ENCODE results near the gene KIN.
"Not testable (repeated sequence)": the region's sequence is repeated elsewhere in the genome, so short reads cannot be mapped to it uniquely, and the experiment has no call there.

The KIN gene

GRCh38 chr10:7748637-7749036 lies 39.2 kb downstream of the KIN start:
- H3K4me1 ChIP-seq (ENCODE audit: control insufficient read depth, insufficient read depth, low read length, poor library complexity, severe bottlenecking); H3K4me3 ChIP-seq (ENCODE audit: insufficient read depth, low read depth, low read length, poor library complexity, severe bottlenecking); H3K27ac ChIP-seq (ENCODE audit: insufficient read depth, low read length, poor library complexity, severe bottlenecking); DNase-seq; H3K9me3 ChIP-seq (ENCODE audit: control insufficient read depth, low read length); H3K27me3 ChIP-seq (replicated peaks; ENCODE audit: control insufficient read depth, insufficient read depth, low read length, poor library complexity, severe bottlenecking): not testable (repeated sequence)
- H3K36me3 ChIP-seq (ENCODE audit: control insufficient read depth, insufficient read depth, low read length): peaks cover 14% of the 10 kb centered on the region

DNA sequence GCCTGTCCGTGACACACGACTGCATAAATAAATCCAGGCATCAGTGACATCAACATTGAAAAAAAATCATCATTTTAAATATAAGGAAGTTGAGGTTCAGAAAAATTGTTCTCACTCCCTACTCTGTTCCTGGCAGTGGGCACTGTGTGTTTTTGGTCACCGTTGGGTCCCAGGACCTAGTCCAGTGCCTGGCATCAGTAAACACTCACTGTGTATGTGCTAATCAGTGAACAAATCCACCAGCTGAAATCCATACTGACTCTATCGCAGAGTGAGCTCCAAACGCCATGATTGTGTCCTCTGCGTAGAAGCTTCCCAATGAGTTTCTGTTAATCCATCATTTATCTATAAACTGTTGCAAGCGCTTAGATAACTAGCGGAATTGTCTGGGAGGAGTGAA lies 43.5 kb downstream of the KIN start:
- H3K36me3 ChIP-seq (ENCODE audit: control insufficient read depth, insufficient read depth, low read length): no peaks in the 10 kb centered on the region
- H3K4me3 ChIP-seq (ENCODE audit: insufficient read depth, low read depth, low read length, poor library complexity, severe bottlenecking): no peak overlapping the region
- no peaks in the 10 kb centered on the region for H3K4me1 ChIP-seq (ENCODE audit: control insufficient read depth, insufficient read depth, low read length, poor library complexity, severe bottlenecking)
- no peak overlapping the region for H3K27ac ChIP-seq (ENCODE audit: insufficient read depth, low read length, poor library complexity, severe bottlenecking)
- no peaks in the 10 kb centered on the region for H3K27me3 ChIP-seq (replicated peaks; ENCODE audit: control insufficient read depth, insufficient read depth, low read length, poor library complexity, severe bottlenecking)
- no peaks in the 10 kb centered on the region for H3K9me3 ChIP-seq (ENCODE audit: control insufficient read depth, low read length)
- DNase-seq: no peak

DNA sequence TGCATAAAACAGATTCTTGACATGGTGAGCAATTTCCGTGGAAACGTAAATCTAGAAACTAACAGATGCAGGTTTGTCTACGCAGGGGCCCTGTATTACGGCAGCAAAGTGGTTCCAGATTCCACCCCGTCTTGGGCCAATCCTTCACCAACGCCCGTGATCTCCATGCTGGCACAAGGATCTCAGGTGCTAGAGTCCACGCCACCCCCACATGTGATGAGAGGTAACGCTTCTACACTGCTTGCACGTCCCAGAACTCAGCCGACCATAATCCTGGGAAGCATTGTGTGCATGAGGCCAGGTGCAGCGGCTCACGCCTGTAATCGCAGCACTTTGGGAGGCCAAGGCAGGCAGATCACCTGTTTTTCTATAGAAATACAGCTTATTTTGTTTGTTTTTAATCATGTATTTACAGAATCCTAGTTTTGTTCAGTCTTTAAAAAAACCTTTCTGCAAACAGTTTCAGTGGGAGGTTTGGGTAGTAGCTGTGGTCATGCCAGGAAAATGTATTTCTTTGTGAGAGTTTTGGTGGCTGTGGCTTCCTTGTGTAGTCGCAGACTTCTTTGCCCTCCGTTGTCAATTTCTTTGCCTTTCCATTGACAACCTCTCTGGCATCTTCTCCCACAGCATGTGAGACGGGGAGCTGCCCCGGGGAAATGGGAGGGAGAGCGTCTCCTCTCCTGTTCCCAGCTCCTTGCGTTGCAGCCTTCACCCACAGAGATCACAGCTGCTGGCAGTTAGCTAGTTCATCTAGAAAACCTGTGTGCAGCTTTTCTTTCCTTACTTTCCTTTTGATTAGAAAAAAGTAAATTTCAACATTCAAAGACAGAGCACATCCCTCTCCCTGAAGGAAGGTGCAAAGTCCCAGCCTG lies 49.0 kb downstream of the KIN start:
- H3K4me3 ChIP-seq (ENCODE audit: insufficient read depth, low read depth, low read length, poor library complexity, severe bottlenecking): no peak overlapping the region

DNA sequence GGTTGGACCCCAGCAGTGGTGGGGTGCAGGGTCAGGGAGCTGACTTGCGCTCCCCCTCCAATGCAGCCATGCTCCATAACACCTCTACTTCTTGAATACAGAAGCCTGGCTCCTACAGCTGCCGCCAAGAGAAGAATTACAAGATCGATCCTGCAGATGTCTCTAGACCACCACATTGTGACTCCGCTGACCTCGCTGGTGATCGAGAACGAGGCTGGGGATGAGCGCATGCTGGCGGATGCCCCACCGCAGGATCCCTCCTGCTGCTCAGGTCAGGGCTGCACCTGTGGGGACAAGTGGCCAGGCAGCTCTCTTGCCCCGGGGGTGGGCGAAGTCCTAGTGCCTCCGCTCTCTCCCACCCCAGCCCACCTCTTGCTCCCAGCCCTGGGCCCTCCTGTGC lies 53.0 kb downstream of the KIN start:
- no peaks in the 10 kb centered on the region for H3K27me3 ChIP-seq (replicated peaks; ENCODE audit: control insufficient read depth, insufficient read depth, low read length, poor library complexity, severe bottlenecking)
- no peak overlapping the region for H3K4me3 ChIP-seq (ENCODE audit: insufficient read depth, low read depth, low read length, poor library complexity, severe bottlenecking)
- no peaks in the 10 kb centered on the region for H3K9me3 ChIP-seq (ENCODE audit: control insufficient read depth, low read length)

More for the DNA sequence above, 49.0 kb downstream of the KIN start:
- no peaks in the 10 kb centered on the region for H3K4me1 ChIP-seq (ENCODE audit: control insufficient read depth, insufficient read depth, low read length, poor library complexity, severe bottlenecking)
- H3K9me3 ChIP-seq (ENCODE audit: control insufficient read depth, low read length): no peaks in the 10 kb centered on the region
- no peak overlapping the region for H3K27ac ChIP-seq (ENCODE audit: insufficient read depth, low read length, poor library complexity, severe bottlenecking)
- no peaks in the 10 kb centered on the region for H3K36me3 ChIP-seq (ENCODE audit: control insufficient read depth, insufficient read depth, low read length)
- no peaks in the 10 kb centered on the region for H3K27me3 ChIP-seq (replicated peaks; ENCODE audit: control insufficient read depth, insufficient read depth, low read length, poor library complexity, severe bottlenecking)
- DNase-seq: no peak

DNA sequence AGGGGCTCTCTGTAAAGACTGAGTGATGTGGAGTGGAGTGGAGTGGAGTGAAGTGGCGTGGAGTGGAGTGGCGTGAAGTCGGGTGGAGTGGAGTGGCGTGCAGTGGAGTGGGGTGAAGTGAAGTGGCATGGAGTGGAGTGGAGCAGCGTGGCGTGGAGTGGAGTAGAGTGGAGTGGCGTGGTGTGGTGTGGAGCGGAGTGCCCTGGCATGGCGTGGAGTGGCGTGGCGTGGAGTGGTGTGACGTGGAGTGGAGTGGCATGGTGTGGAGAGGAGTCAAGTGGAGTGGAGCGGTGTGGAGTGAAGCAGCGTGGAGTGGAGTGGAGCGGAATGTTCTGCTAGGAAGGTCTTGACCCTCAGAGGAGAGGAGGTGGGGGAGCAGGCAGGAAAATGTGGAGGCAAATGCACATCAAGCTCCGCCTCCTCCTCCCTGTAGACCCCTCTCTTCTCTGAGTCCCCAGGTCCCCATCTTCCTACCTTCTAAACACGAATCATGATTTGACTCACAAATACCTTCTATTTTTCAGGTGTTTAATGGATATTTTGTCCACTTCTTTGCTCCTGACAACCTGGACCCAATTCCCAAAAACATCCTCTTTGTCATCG lies 64.8 kb downstream of the KIN start:
- DNase-seq: no peak
- Histone ChIP-seq H3K27ac (ENCODE audit: insufficient read depth, low read length, poor library complexity, severe bottlenecking) (no peak overlapping the region), H3K4me1 (ENCODE audit: control insufficient read depth, insufficient read depth, low read length, poor library complexity, severe bottlenecking) (no peaks in the 10 kb centered on the region), H3K36me3 (ENCODE audit: control insufficient read depth, insufficient read depth, low read length) (no peaks in the 10 kb centered on the region), H3K9me3 (ENCODE audit: control insufficient read depth, low read length) (no peaks in the 10 kb centered on the region), H3K27me3 (replicated peaks; ENCODE audit: control insufficient read depth, insufficient read depth, low read length, poor library complexity, severe bottlenecking) (no peaks in the 10 kb centered on the region), H3K4me3 (ENCODE audit: insufficient read depth, low read depth, low read length, poor library complexity, severe bottlenecking) (no peak overlapping the region)

More for the DNA sequence above, 53.0 kb downstream of the KIN start:
- no peak for DNase-seq
- H3K36me3 ChIP-seq (ENCODE audit: control insufficient read depth, insufficient read depth, low read length): no peaks in the 10 kb centered on the region
- no peaks in the 10 kb centered on the region for H3K4me1 ChIP-seq (ENCODE audit: control insufficient read depth, insufficient read depth, low read length, poor library complexity, severe bottlenecking)
- H3K27ac ChIP-seq (ENCODE audit: insufficient read depth, low read length, poor library complexity, severe bottlenecking): no peak overlapping the region

- H3K4me3 ChIP-seq (ENCODE audit: insufficient read depth, low read depth, low read length, poor library complexity, severe bottlenecking): no peak overlapping the region
- H3K27ac ChIP-seq (ENCODE audit: insufficient read depth, low read length, poor library complexity, severe bottlenecking): no peak overlapping the region
- H3K27me3 ChIP-seq (replicated peaks; ENCODE audit: control insufficient read depth, insufficient read depth, low read length, poor library complexity, severe bottlenecking): no peaks in the 10 kb centered on the region
- H3K9me3 ChIP-seq (ENCODE audit: control insufficient read depth, low read length): no peaks in the 10 kb centered on the region
- H3K4me1 ChIP-seq (ENCODE audit: control insufficient read depth, insufficient read depth, low read length, poor library complexity, severe bottlenecking): no peaks in the 10 kb centered on the region
- no peak for DNase-seq
- H3K36me3 ChIP-seq (ENCODE audit: control insufficient read depth, insufficient read depth, low read length): no peaks in the 10 kb centered on the region
Observed at GRCh38 chr10:7720478-7720877, 67.3 kb downstream of the KIN start.

- DNase-seq: no peak
- no peaks in the 10 kb centered on the region for H3K4me1 ChIP-seq (ENCODE audit: control insufficient read depth, insufficient read depth, low read length, poor library complexity, severe bottlenecking)
- no peak overlapping the region for H3K4me3 ChIP-seq (ENCODE audit: insufficient read depth, low read depth, low read length, poor library complexity, severe bottlenecking)
- no peaks in the 10 kb centered on the region for H3K9me3 ChIP-seq (ENCODE audit: control insufficient read depth, low read length)
- H3K36me3 ChIP-seq (ENCODE audit: control insufficient read depth, insufficient read depth, low read length): no peaks in the 10 kb centered on the region
- H3K27me3 ChIP-seq (replicated peaks; ENCODE audit: control insufficient read depth, insufficient read depth, low read length, poor library complexity, severe bottlenecking): no peaks in the 10 kb centered on the region
- no peak overlapping the region for H3K27ac ChIP-seq (ENCODE audit: insufficient read depth, low read length, poor library complexity, severe bottlenecking)
Observed at GRCh38 chr10:7718685-7719084, 69.1 kb downstream of the KIN start.

DNA sequence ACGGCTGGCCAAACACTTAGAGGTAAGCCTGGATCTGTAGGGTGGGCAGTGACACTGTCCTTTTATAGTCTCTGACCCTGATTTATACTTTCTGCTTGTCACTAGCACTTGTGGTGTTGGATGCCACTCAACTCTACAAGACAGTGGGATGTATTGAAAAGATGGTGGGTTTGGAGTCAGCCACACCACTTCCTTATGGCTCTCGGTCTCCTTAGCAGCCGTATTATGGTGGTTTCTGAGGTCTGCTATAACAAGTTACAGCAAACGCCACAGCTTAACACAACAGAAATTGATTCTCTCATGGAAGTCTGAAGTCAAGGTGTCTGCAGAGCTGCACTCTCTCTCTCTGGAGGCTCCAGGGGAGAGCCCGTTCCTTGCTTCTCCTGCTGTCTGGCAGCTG lies 70.0 kb downstream of the KIN start:
- DNase-seq: no peak
- H3K27me3 ChIP-seq (replicated peaks; ENCODE audit: control insufficient read depth, insufficient read depth, low read length, poor library complexity, severe bottlenecking): no peaks in the 10 kb centered on the region
- no peaks in the 10 kb centered on the region for H3K36me3 ChIP-seq (ENCODE audit: control insufficient read depth, insufficient read depth, low read length)
- no peaks in the 10 kb centered on the region for H3K9me3 ChIP-seq (ENCODE audit: control insufficient read depth, low read length)
- H3K4me1 ChIP-seq (ENCODE audit: control insufficient read depth, insufficient read depth, low read length, poor library complexity, severe bottlenecking): no peaks in the 10 kb centered on the region
- no peak overlapping the region for H3K4me3 ChIP-seq (ENCODE audit: insufficient read depth, low read depth, low read length, poor library complexity, severe bottlenecking)
- H3K27ac ChIP-seq (ENCODE audit: insufficient read depth, low read length, poor library complexity, severe bottlenecking): no peak overlapping the region

DNA sequence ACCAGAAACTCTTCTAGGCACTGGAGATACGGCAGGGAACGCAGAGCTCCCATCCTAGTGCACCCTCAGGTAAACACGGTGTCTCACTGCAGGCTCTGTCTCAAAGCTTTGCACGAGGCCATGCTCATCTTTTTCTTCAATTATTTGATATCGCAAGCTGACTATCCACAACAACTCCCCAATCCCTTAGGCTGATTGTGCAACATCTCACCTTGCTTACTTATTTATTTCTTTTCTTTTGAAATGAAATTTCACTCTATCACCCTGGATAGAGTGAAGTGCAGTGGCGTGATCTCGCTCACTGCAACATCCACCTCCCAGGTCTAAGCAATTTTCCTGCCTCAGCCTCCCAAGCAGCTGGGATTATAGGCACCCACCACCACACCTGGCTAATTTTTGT lies 72.3 kb downstream of the KIN start:
- no peaks in the 10 kb centered on the region for H3K4me1 ChIP-seq (ENCODE audit: control insufficient read depth, insufficient read depth, low read length, poor library complexity, severe bottlenecking)
- H3K4me3 ChIP-seq (ENCODE audit: insufficient read depth, low read depth, low read length, poor library complexity, severe bottlenecking): no peak overlapping the region
- no peak overlapping the region for H3K27ac ChIP-seq (ENCODE audit: insufficient read depth, low read length, poor library complexity, severe bottlenecking)
- DNase-seq: no peak
- no peaks in the 10 kb centered on the region for H3K36me3 ChIP-seq (ENCODE audit: control insufficient read depth, insufficient read depth, low read length)
- H3K27me3 ChIP-seq (replicated peaks; ENCODE audit: control insufficient read depth, insufficient read depth, low read length, poor library complexity, severe bottlenecking): no peaks in the 10 kb centered on the region
- no peaks in the 10 kb centered on the region for H3K9me3 ChIP-seq (ENCODE audit: control insufficient read depth, low read length)

- H3K9me3 ChIP-seq (ENCODE audit: control insufficient read depth, low read length); H3K4me1 ChIP-seq (ENCODE audit: control insufficient read depth, insufficient read depth, low read length, poor library complexity, severe bottlenecking); H3K4me3 ChIP-seq (ENCODE audit: insufficient read depth, low read depth, low read length, poor library complexity, severe bottlenecking); H3K27ac ChIP-seq (ENCODE audit: insufficient read depth, low read length, poor library complexity, severe bottlenecking); H3K36me3 ChIP-seq (ENCODE audit: control insufficient read depth, insufficient read depth, low read length); H3K27me3 ChIP-seq (replicated peaks; ENCODE audit: control insufficient read depth, insufficient read depth, low read length, poor library complexity, severe bottlenecking); DNase-seq: not testable (repeated sequence)
Observed at GRCh38 chr10:7711075-7711474, 76.7 kb downstream of the KIN start.

Measured in effector memory CD4-positive, alpha-beta T cell (primary cell).